Neuronal stem cell (in vitro differentiated cells): Measurements from ENCODE around the gene NOS3.

Experiments used
- DNase-seq: peaks from one replicate; pipeline ENCODE4 v3.0.0-alpha.2; 2013; ENCODE audit warnings: low spot score
- H2AFZ ChIP-seq: one replicate; pipeline ENCODE4 v1.6.1; 2013; ENCODE audit warnings: mild to moderate bottlenecking, low read length, inconsistent platforms
- H2AK5ac ChIP-seq: 2 replicates; pipeline ENCODE4 v1.6.1; 2013; ENCODE audit warnings: low read depth, mild to moderate bottlenecking, inconsistent platforms, low read length, moderate library complexity, mixed read lengths
- H2BK120ac ChIP-seq: 2 replicates; pipeline ENCODE4 v1.6.1; 2013; ENCODE audit warnings: low read depth, mild to moderate bottlenecking, inconsistent platforms, low read length, moderate library complexity, mixed read lengths
- H2BK12ac ChIP-seq: one replicate; pipeline ENCODE4 v1.6.1; 2013; ENCODE audit warnings: low read length, inconsistent platforms
- H2BK15ac ChIP-seq: 2 replicates; pipeline ENCODE4 v1.6.1; 2013; ENCODE audit warnings: mild to moderate bottlenecking, low read length, inconsistent platforms, mixed read lengths
- H2BK5ac ChIP-seq: one replicate; pipeline ENCODE4 v1.6.1; 2013; ENCODE audit warnings: inconsistent platforms, mild to moderate bottlenecking, low read length, moderate library complexity
- H3K14ac ChIP-seq: one replicate; pipeline ENCODE4 v1.6.1; 2013; ENCODE audit warnings: low read length, inconsistent platforms
- H3K18ac ChIP-seq: 2 replicates; pipeline ENCODE4 v1.6.1; 2013; ENCODE audit warnings: low read length, inconsistent platforms
- H3K23ac ChIP-seq: 2 replicates; pipeline ENCODE4 v1.6.1; 2013; ENCODE audit warnings: low read depth, mild to moderate bottlenecking, mixed read lengths, low read length, inconsistent platforms; ENCODE audit not compliant: poor library complexity
- H3K27ac ChIP-seq: replicated peaks from 3 replicates; pipeline ENCODE4 v1.5.1; 2013; ENCODE audit warnings: low read length, inconsistent platforms
- H3K27me3 ChIP-seq, 3 experiments: 2 replicates each; pipeline ENCODE4 v1.6.1; 2013; ENCODE audit warnings: low read length in 3 of 3, mild to moderate bottlenecking in 2 of 3, inconsistent platforms in 1 of 3, low read depth in 1 of 3, mixed read lengths in 1 of 3, moderate library complexity in 1 of 3; ENCODE audit not compliant: control insufficient read depth in 3 of 3, insufficient read depth in 3 of 3
- H3K36me3 ChIP-seq, 2 donors: replicated peaks in 1 of 2; 2 replicates each; pipeline ENCODE4 v1.6.1; 2013; ENCODE audit warnings: low read length in 2 of 2; ENCODE audit not compliant: control insufficient read depth in 2 of 2, insufficient read depth in 2 of 2
- H3K4ac ChIP-seq: 2 replicates; pipeline ENCODE4 v1.6.1; 2013; ENCODE audit warnings: inconsistent platforms, mild to moderate bottlenecking, low read length, moderate library complexity
- H3K4me1 ChIP-seq, 2 donors: 1 replicate in 1 of 2; 2 replicates in 1 of 2; pipeline ENCODE4 v1.6.1; 2013; ENCODE audit warnings: low read length in 2 of 2, low read depth in 1 of 2; ENCODE audit not compliant: control insufficient read depth in 2 of 2, insufficient read depth in 1 of 2
- H3K4me2 ChIP-seq: one replicate; pipeline ENCODE4 v1.6.1; 2013; ENCODE audit warnings: mild to moderate bottlenecking, low read length, inconsistent platforms; ENCODE audit not compliant: insufficient read depth, poor library complexity, severe bottlenecking
- H3K4me3 ChIP-seq, 2 donors: 2 replicates each; pipeline ENCODE4 v1.5.1; 2013; ENCODE audit warnings: low read length in 2 of 2, mild to moderate bottlenecking in 2 of 2, inconsistent platforms in 1 of 2, moderate library complexity in 1 of 2
- H3K79me1 ChIP-seq: one replicate; pipeline ENCODE4 v1.6.1; 2013; ENCODE audit warnings: low read depth, mild to moderate bottlenecking, inconsistent platforms, low read length, moderate library complexity
- H3K9ac ChIP-seq: one replicate; pipeline ENCODE4 v1.6.1; 2013; ENCODE audit warnings: mild to moderate bottlenecking, low read depth, low read length, inconsistent platforms; ENCODE audit not compliant: poor library complexity
- H3K9me3 ChIP-seq, 2 donors: replicated peaks in 1 of 2; 2 replicates each; pipeline versions ENCODE3 to v1.6.1; 2013; ENCODE audit warnings: low read length in 2 of 2, mild to moderate bottlenecking in 2 of 2, inconsistent platforms in 1 of 2, low read depth in 1 of 2, mixed read lengths in 1 of 2, moderate library complexity in 1 of 2; ENCODE audit not compliant: control insufficient read depth in 2 of 2, insufficient read depth in 1 of 2
- H4K8ac ChIP-seq: one replicate; pipeline ENCODE4 v1.6.1; 2013; ENCODE audit warnings: low read depth, mild to moderate bottlenecking, inconsistent platforms, low read length, moderate library complexity
- H4K91ac ChIP-seq: one replicate; pipeline ENCODE4 v1.6.1; 2013; ENCODE audit warnings: low read length, low read depth, mild to moderate bottlenecking, inconsistent platforms; ENCODE audit not compliant: poor library complexity
- WGBS, 2 donors: extraction: QIAGEN DNeasy Blood & Tissue Kit; methylation state at CpG; one replicate each; pipeline ENCODE4 v1.1.7; 2013; ENCODE audit warnings: missing lambda C conversion rate in 2 of 2, mixed read lengths in 1 of 2; ENCODE audit not compliant: insufficient read length in 2 of 2, insufficient replicate concordance in 1 of 2; ENCODE audit errors: extremely low coverage in 2 of 2; 5-methylcytosine and 5-hydroxymethylcytosine counted together

The NOS3 gene

DNA sequence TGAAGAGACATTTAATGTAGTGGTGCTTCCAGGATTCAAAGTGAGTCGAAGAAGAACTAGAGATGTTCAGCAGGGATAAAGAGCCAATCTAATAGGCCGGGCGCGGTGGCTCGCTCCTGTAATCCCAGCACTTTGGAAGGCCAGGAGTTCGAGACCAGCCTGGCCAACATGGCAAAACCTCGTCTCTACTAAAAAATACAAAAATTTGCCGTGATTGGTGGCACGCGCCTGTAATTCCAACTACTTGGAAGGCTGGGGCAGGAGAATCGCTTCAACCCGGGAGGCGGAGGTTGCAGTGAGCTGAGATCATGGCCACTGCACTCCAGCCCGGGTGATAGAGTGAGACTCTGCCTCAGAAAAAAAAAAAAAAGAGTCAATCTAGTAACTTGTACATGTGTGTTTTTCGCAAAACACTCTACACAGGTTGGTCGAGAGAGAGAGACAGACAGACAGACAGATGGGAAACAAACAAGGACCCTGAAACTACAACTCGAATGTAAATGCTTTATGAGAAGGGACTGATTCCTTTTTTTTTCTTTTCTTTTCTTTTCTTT, 38.2 kb downstream of the NOS3 start:
- Histone ChIP-seq H3K4me3 (peak overlapping the region; percentile 77 to 86), H3K9ac (no peak overlapping the region), H3K27ac (no peak overlapping the region), H2AK5ac (no peak overlapping the region), H3K9me3 (no peaks in the 10 kb centered on the region), H3K4ac (no peak overlapping the region), H3K14ac (no peak overlapping the region), H3K23ac (no peak overlapping the region), H3K79me1 (no peaks in the 10 kb centered on the region), H4K8ac (no peak overlapping the region), H3K36me3 (peaks cover 0 to 9% of the 10 kb centered on the region in 2 donors), H2BK5ac (no peak overlapping the region), H2BK12ac (peak overlapping the region; percentile 41), H3K27me3 (no peaks in the 10 kb centered on the region), H3K4me2 (peak overlapping the region; percentile 56), H3K4me1 (peaks cover 5 to 13% of the 10 kb centered on the region in 2 donors), H4K91ac (no peak overlapping the region), H2BK120ac (no peak overlapping the region), H2BK15ac (no peak overlapping the region), H2AFZ (peak overlapping the region; percentile 94), H3K18ac (no peak overlapping the region)
- no CpG with 5 or more reads among the region's 17 CpGs for WGBS, 2 donors
- DNase-seq: no peak

DNA sequence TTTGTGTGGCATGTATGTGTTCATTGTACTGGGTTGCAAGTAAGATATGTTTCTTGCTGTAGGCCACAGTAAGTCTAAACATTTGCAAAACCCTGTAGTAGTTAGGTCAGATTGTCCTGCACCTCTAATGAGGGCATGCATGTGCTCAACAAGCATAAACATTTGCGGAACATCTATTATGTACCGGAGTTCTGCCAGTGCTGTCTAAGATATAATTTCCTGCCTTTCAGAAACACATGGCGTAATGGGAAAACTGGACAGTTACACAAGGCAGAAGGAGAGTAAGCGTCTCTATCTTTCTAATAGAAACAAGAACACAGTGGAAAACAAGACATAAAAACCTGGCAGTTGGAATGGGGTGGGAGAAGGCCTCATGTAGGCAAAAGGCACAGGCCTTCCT, 40.2 kb downstream of the NOS3 start:
- no peak overlapping the region for H2AFZ ChIP-seq
- H3K36me3 ChIP-seq: peaks cover 8 to 28% of the 10 kb centered on the region in 2 donors
- H3K9ac ChIP-seq: no peak overlapping the region
- H3K79me1 ChIP-seq: no peaks in the 10 kb centered on the region
- peaks cover 5 to 13% of the 10 kb centered on the region in 2 donors for H3K4me1 ChIP-seq
- H2BK12ac ChIP-seq: no peak overlapping the region
- no peak overlapping the region for H3K27ac ChIP-seq
- H3K18ac ChIP-seq: no peak overlapping the region
- H3K27me3 ChIP-seq: no peaks in the 10 kb centered on the region
- H2BK15ac ChIP-seq: no peak overlapping the region
- no CpG with 5 or more reads among the region's 4 CpGs for WGBS, 2 donors
- no peak overlapping the region for H4K8ac ChIP-seq
- no peak overlapping the region for H4K91ac ChIP-seq
- no peak overlapping the region for H2AK5ac ChIP-seq
- no peak overlapping the region for H3K4me3 ChIP-seq
- H2BK120ac ChIP-seq: no peak overlapping the region
- no peak overlapping the region for H3K14ac ChIP-seq
- H3K4ac ChIP-seq: no peak overlapping the region
- H2BK5ac ChIP-seq: no peak overlapping the region
- no peak for DNase-seq
- no peak overlapping the region for H3K4me2 ChIP-seq
- H3K23ac ChIP-seq: no peak overlapping the region
- H3K9me3 ChIP-seq: no peaks in the 10 kb centered on the region

DNA sequence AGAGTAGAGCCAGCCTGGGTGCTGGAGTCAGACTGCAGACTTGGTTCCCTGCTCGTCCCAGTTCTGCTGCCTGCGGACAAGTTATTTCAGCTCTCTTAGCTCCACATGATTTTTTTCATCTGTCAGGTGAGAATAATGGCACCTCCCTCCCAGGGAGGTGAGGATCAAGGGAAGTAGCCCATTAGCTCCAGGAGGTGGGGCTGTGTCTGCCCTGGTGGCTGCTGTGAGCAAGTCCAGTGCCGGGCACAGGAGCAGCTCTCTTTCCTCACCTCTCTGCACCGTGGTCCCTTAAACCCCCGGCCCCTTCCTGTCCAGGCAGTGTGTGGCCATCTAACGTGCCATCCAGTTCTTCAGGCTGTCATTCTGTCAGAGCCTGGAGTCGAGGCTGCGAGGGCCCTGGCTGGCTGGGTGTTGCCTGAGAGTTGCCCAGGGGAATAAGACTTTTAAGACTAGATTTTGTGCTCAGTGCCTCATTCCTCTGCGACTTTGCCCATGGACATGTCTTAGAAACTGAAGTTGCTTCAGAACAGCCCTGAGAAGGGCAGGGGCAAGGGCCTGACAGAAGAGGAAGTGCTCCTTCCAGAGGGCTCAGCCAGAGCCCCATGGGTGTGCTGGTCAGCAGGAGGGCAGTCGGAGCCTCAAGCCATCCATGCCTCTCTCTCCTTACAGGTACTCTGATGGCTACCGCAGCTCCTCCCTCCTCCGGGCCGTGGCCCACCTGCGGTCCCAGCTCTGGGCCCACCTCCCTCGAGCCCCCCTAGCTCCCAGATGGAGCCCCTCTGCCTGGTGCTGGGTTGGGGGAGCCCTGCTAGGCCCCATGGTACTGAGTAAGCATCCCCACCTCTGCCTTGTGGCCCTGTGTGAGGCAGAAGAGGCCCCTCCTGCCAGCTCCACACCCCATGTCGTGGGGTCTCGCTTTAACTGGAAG, 42.4 kb downstream of the NOS3 start:
- Histone ChIP-seq H2BK5ac (no peak overlapping the region), H4K91ac (no peak overlapping the region), H3K4me1 (peaks cover 0 to 4% of the 10 kb centered on the region in 2 donors), H3K4ac (no peak overlapping the region), H3K14ac (no peak overlapping the region), H3K9me3 (no peaks in the 10 kb centered on the region), H3K4me3 (no peak overlapping the region), H2BK15ac (no peak overlapping the region), H3K4me2 (no peak overlapping the region), H3K27me3 (no peaks in the 10 kb centered on the region), H4K8ac (no peak overlapping the region), H3K79me1 (no peaks in the 10 kb centered on the region), H2BK120ac (no peak overlapping the region), H3K18ac (no peak overlapping the region), H2AK5ac (no peak overlapping the region), H2AFZ (no peak overlapping the region), H2BK12ac (no peak overlapping the region), H3K27ac (no peak overlapping the region), H3K9ac (peak overlapping the region; percentile 24), H3K23ac (peak overlapping the region; percentile 29), H3K36me3 (peaks cover 12 to 41% of the 10 kb centered on the region in 2 donors)
- DNase-seq: no peak
- WGBS, 2 donors: no CpG with 5 or more reads among the region's 17 CpGs

DNA sequence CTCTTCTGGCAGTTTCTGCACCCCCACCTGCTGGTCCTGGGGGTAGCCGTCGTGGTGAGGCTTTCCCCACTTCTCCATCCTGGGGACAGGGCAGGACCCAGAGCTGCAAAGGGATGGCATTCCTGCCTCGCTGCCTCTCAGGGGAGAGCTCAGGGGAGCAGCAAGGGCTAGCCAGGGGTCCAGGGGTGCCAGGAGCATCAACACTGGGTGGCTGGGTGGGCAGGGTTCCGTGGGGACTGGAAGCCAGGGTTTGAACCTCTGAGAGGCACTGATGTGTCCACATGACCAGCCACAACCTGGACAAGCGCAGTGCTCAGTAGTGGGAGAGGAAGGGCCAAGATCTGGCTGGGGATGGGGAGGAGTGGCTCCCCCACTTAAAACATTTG, 43.0 kb downstream of the NOS3 start:
- no peak overlapping the region for H3K27ac ChIP-seq
- no peaks in the 10 kb centered on the region for H3K9me3 ChIP-seq
- H2BK15ac ChIP-seq: no peak overlapping the region
- peaks cover 3% of the 10 kb centered on the region in 2 donors for H3K4me1 ChIP-seq
- H4K91ac ChIP-seq: no peak overlapping the region
- no peak overlapping the region for H2BK5ac ChIP-seq
- peak overlapping the region; percentile 30 for H3K9ac ChIP-seq
- H3K18ac ChIP-seq: no peak overlapping the region
- DNase-seq: no peak
- no peak overlapping the region for H3K4me2 ChIP-seq
- no peak overlapping the region for H3K14ac ChIP-seq
- no peak overlapping the region for H2AK5ac ChIP-seq
- no peak overlapping the region for H3K4me3 ChIP-seq
- peaks cover 13 to 41% of the 10 kb centered on the region in 2 donors for H3K36me3 ChIP-seq
- no peaks in the 10 kb centered on the region for H3K79me1 ChIP-seq
- WGBS, 2 donors: no CpG with 5 or more reads among the region's 5 CpGs
- H2BK12ac ChIP-seq: no peak overlapping the region
- no peak overlapping the region for H4K8ac ChIP-seq
- H3K27me3 ChIP-seq: no peaks in the 10 kb centered on the region
- H3K4ac ChIP-seq: no peak overlapping the region
- no peak overlapping the region for H2BK120ac ChIP-seq
- no peak overlapping the region for H2AFZ ChIP-seq
- H3K23ac ChIP-seq: no peak overlapping the region
